ENCODE data around the gene ITPR1. TPM values are rescaled to one million over a fixed set of nuclear protein-coding genes. Genes with fewer than 3 reads are reported as not detected.

Gene ITPR1
- total RNA-seq, 2 donors from 2014 or later = 5.9 TPM

DNA sequence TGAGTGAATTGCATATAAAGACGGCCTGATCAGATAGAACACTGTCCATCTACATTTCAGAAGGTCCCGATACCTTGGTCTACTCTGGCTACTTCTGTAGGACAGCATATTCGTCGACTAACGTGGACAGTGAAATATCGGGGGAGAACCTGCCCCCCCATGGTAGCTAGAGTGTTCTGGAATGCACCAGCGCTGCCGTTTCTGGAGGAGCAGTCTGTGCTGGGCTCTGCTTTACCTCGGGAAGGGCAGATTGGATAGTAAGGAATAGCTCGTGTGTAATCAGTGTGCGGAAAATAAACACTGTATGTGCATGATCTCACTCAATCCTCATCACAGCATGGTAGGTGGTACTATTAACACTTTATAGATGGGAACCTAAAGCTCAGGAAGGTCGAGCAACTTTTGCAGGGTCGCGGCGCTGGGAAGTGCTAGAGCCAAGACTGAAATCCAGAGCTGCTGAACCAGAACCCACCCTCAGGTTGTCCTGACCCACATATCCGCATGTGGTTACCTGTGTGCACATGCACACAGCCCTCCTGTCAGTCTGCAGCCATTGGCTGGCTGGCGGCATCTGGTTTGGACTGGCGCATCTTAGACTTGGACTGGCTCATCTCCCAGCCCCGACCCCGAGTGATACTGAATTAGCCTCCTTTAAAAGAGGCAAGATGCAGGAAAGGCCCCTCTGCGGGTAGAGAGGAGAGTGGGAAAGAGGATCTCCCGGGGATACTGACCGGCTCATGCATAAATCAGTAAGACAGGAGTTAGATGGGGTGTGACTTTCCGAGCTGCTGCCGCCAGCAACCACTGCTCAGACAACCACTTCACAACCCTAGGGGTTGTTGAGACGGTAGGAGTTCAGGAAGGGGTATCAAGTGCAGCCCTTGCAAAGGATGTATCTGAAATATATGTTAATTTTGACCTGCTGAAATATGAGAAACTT lies 331.1 kb downstream of the ITPR1 start:
- Histone ChIP-seq H3K27me3 (ENCODE audit: control insufficient read depth, insufficient read depth, low read length, poor library complexity, severe bottlenecking) (peaks cover 78% of the 10 kb centered on the region), H3K9me3 (ENCODE audit: control insufficient read depth, low read length) (no peaks in the 10 kb centered on the region), H3K36me3 (ENCODE audit: control insufficient read depth, insufficient read depth, low read length) (no peaks in the 10 kb centered on the region), H3K27ac (ENCODE audit: low read depth, low read length) (no peak overlapping the region), H3K4me3 (ENCODE audit: low read length) (no peak overlapping the region), H3K9ac (ENCODE audit: extremely low read depth, low read length, poor library complexity, severe bottlenecking) (no peak overlapping the region), H3K4me1 (ENCODE audit: control insufficient read depth, insufficient read depth, low read length) (peaks cover 17% of the 10 kb centered on the region)
- no peak overlapping the region for H3K4me3 Mint-ChIP-seq
- no peak for TF ChIP-seq CTCF (conservative IDR thresholded peaks at IDR 0.05)
- peaks cover 80% of the 10 kb centered on the region for H3K27me3 Mint-ChIP-seq (ENCODE audit: insufficient read depth)
- peaks cover 30% of the 10 kb centered on the region for H3K4me1 Mint-ChIP-seq
- H3K27ac Mint-ChIP-seq = no peak overlapping the region
- no peak for DNase-seq
- H3K36me3 Mint-ChIP-seq (ENCODE audit: low read depth) = no peaks in the 10 kb centered on the region
- no peaks in the 10 kb centered on the region for H3K9me3 Mint-ChIP-seq
- WGBS, 2 experiments (ENCODE audit: insufficient coverage in 1 of 2, insufficient read length in 1 of 2) = 93 to 95% methylated on average over 22 to 25 of the region's 26 CpGs

GRCh38 chr3:4824926-4825325 lies 331.8 kb downstream of the ITPR1 start:
- H3K27me3 ChIP-seq (ENCODE audit: control insufficient read depth, insufficient read depth, low read length, poor library complexity, severe bottlenecking) = peaks cover 78% of the 10 kb centered on the region
- H3K27ac ChIP-seq (ENCODE audit: low read depth, low read length) = no peak overlapping the region
- TF ChIP-seq CTCF (conservative IDR thresholded peaks at IDR 0.05) = no peak
- 0 to 54% methylated on average over 1 to 3 of the region's 3 CpGs for WGBS, 2 experiments (ENCODE audit: insufficient coverage in 1 of 2, insufficient read length in 1 of 2)
- H3K36me3 ChIP-seq (ENCODE audit: control insufficient read depth, insufficient read depth, low read length) = no peaks in the 10 kb centered on the region
- H3K4me3 Mint-ChIP-seq = no peak overlapping the region
- H3K4me1 Mint-ChIP-seq = peaks cover 23% of the 10 kb centered on the region
- no peaks in the 10 kb centered on the region for H3K9me3 ChIP-seq (ENCODE audit: control insufficient read depth, low read length)
- no peak overlapping the region for H3K9ac ChIP-seq (ENCODE audit: extremely low read depth, low read length, poor library complexity, severe bottlenecking)
- H3K9me3 Mint-ChIP-seq = no peaks in the 10 kb centered on the region
- no peak for DNase-seq
- no peak overlapping the region for H3K27ac Mint-ChIP-seq
- peaks cover 11% of the 10 kb centered on the region for H3K4me1 ChIP-seq (ENCODE audit: control insufficient read depth, insufficient read depth, low read length)
- H3K4me3 ChIP-seq (ENCODE audit: low read length) = no peak overlapping the region
- H3K27me3 Mint-ChIP-seq (ENCODE audit: insufficient read depth) = peaks cover 80% of the 10 kb centered on the region
- no peaks in the 10 kb centered on the region for H3K36me3 Mint-ChIP-seq (ENCODE audit: low read depth)

GRCh38 chr3:4825436-4826236 lies 332.5 kb downstream of the ITPR1 start:
- Mint-ChIP-seq H3K9me3 (no peaks in the 10 kb centered on the region), H3K4me3 (no peak overlapping the region), H3K27me3 (ENCODE audit: insufficient read depth) (peaks cover 80% of the 10 kb centered on the region), H3K27ac (no peak overlapping the region), H3K4me1 (peaks cover 19% of the 10 kb centered on the region), H3K36me3 (ENCODE audit: low read depth) (no peaks in the 10 kb centered on the region)
- peaks cover 82% of the 10 kb centered on the region for H3K27me3 ChIP-seq (ENCODE audit: control insufficient read depth, insufficient read depth, low read length, poor library complexity, severe bottlenecking)
- H3K9ac ChIP-seq (ENCODE audit: extremely low read depth, low read length, poor library complexity, severe bottlenecking) = no peak overlapping the region
- H3K36me3 ChIP-seq (ENCODE audit: control insufficient read depth, insufficient read depth, low read length) = no peaks in the 10 kb centered on the region
- H3K4me1 ChIP-seq (ENCODE audit: control insufficient read depth, insufficient read depth, low read length) = peaks cover 9% of the 10 kb centered on the region
- no peak for TF ChIP-seq CTCF (conservative IDR thresholded peaks at IDR 0.05)
- H3K27ac ChIP-seq (ENCODE audit: low read depth, low read length) = no peak overlapping the region
- 80 to 83% methylated on average over 8 to 12 of the region's 12 CpGs for WGBS, 2 experiments (ENCODE audit: insufficient coverage in 1 of 2, insufficient read length in 1 of 2)
- no peaks in the 10 kb centered on the region for H3K9me3 ChIP-seq (ENCODE audit: control insufficient read depth, low read length)
- no peak overlapping the region for H3K4me3 ChIP-seq (ENCODE audit: low read length)
- peak; percentile 59 for DNase-seq
